GM19240 (cell line): ENCODE results near the gene FBN1.

Source experiments
- DNase-seq: peaks from one replicate; pipeline ENCODE4 v3.0.0; 2011; ENCODE audit warnings: low spot score; ENCODE audit not compliant: insufficient read length

FBN1 gene

DNA sequence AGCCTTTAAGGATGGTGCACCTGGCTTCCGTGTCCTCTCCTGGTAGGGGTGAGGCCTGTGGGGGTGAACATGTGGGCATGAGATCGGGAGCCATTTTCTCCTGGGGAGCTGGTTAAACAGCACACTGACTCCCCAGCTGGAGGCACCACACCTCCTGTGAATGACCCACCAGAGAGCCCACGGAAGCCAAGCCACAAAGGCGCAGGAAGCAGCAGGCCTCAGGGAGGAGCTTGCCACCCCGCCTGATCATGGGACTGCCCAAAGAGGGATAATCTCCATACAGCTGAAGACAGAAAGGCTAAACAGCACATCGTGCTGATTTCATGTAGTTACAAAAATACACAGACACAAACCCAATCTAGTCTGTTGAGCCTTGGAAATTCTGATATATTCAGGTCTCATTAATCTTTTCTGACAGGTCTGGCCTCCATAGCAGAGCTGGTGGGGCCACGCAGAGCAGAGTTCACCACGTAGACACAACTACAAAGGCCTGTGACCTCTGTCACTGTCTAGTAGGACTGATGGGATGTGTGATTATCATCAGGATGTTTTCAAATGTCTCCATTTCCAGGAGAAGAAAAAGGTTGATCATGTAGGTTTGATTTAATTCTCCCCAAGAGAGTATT lies 239.1 kb downstream of the FBN1 start:
- no peak for DNase-seq

DNA sequence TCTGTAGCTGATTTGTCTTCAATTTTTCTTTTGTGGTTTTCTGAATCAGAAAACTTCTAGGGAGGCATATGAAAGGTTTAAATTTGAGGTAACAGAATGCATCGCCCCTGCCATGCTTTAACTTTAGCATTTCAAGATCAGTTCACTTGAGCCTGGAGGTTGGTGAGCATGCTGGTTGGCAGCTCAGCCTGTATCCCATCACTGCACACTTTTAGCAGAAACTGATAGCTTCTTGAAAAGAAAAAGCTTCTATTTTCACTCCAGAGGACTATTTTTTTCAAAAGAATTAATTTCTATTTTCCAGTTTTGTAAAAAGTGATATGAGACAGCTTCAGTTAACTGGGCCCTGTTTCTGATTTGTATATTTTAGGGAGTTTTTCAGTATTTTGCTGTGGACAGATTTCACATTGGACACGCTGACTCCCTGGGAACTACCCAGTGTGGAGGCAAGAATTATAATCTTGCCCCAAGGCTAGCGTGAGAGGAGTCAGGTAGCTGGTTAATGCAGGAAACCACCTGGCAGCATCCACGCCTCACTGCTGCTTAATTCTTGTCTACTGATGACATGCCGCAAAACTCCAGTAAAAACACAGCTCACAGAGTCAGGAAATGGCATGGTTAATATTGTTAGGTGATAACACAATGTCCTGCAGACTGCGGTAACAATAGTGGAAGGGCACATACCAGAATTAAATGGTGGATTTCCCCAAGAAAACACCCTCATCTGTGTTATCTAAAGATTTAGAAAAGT lies 242.9 kb downstream of the FBN1 start:
- no peak for DNase-seq

DNA sequence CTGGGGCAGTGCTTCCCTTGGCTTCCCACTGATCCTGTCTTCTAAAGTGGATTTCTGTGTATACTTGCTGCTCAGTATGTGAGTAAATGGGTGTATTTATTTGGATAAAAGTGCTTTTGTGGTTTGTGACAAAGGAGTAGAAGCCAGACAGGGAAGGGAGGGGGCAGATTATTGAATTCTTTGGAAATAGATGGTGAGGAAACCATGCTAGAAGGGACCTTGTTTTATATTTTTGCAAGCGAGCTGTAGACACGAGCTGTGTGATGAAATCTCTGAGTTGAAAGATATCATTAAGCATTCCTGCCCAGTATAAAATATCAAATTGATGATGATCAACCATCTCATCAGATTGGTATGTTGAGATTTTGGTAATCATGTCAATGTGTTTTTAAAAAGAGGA lies 245.4 kb downstream of the FBN1 start:
- DNase-seq, result no peak

DNA sequence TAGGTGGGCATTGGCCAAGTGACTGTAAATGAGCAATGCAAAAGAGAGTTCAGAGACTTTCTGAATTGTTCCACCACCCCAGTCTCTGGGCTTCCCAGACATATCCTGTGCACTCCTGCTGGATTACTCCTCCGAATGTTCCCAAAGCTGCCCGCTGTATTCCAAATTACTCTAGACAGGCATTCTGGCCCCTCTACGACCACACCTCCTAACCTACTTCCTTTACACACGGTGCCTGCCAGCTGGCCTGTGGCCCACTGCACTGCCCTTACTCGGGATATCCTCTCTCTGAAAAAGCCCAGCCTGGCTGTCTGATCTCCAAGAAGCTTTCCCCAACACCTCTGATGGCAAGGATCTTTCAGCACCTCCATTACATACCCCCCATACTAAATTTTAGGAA lies 247.7 kb downstream of the FBN1 start:
- no peak for DNase-seq

DNA sequence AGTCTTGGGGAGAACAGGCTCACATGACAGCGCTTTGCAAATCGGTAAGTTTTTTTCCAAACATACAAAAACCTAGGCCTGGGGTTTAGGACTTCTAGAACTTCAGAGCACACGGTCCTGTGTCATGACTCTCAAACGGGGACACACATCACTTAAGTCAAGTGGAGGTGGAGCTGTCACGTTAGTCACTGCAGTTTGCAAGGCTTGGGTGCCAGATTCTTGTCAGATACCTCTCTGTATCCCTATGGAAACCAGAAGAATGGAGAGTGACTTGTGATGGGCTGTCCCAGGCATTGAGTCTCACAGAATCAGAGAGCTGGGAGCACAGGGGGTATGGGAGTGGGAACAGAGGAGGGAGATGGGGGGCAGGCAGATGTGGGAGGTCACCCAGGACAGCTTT lies 249.5 kb downstream of the FBN1 start:
- DNase-seq, result no peak

DNA sequence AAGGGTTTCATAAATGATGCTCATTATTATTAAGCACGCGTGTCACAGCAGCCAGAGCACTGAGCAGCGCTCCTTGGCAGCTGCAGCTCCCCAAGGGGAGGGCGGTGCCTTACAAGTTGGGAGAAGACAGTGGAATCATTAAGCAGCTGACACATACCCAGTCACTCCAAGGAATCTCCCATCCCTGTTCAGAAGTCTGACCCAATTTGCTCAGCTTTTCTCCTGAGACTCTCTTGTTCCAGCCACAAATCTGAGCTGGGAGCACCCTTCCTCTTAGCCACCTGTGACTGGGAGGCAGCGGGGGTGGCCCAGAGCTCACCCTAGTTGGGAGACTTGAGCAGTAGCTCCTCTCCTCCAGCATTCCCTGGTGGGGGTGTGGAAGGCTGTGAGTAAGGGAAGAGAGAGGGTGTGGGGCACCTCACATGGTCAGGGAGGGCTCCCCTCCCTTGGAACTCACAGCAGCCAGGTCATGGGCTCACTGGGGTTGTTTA lies 249.9 kb downstream of the FBN1 start:
- DNase-seq, result no peak

DNA sequence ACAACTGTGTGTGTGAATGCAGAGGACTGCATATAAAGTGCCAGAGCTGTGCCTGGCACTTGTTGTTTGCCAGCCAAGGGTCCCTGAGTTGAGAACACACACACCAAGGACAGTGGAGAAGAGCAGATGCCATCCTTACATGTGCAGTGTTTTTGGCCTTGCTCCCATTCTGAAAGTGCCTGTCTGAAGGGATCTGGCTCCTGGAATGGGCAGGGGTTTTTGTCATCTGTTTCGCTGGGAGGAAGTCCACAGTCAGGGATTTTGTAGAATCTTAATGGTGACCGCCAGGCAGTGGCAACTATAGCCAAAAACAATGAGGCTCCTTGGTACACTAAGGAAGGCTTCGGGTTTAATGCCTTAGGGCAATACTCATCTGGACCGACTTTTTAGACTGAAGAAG lies 250.5 kb downstream of the FBN1 start:
- DNase-seq, result no peak

DNA sequence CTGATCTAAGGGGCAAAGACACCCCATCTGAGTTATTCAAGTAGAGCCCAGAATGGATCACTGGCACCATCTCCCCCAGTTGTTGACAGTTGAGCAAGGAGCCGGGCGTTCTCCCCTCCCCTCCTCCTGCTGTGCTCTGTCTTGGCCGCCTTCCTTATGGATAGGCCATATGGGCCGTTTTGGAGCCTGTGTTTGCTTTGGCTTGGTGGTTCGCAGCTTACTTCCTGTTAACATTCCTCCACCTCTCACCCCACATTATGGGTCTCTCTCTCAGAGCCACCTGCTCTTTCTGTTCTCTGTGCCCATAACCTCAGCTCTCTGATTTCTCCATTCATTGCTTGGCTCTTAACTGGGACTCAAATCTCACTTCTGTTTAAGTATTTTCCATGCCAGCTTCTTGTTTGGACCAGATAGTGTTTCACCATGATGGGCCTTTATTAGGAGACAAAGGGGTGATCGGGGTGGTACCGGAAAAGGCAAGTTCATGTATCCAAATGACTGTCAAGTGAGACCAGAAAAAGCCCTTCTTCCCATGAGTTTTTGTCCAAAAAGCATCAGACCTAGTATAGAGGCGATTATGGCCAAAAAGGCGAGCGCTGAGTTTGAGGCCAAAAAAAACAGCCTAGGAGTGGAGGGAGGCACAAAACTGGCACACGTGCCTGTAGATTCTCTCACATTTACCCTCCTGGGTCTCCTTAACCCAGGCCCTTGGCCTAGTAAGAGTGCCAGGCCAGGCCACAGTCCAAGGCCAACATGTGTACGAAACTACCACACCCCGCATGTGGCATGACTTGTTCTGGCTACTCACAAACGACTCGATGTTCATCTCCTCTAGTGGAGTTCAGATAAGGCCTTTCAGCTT lies 251.6 kb downstream of the FBN1 start:
- no peak for DNase-seq

DNA sequence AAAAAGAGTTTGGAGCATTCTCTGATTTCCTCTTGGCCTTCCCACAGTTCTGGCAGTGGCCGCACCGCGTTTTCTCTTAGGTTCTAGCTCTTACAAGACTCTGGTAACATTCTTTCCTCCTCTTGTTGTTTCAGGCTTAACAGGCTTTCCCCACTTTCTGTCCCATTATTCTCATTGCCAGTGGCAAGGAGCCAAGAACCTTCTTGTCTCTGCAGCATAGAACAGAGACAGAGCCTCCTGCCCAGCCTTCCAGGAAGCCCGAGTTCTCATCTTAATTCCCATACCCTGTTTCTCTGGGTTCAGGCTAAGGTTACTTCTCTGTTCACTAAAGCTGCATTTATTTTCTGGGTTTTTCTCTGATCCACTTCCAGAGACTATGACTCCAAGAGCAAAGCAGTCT lies 253.2 kb downstream of the FBN1 start:
- no peak for DNase-seq

DNA sequence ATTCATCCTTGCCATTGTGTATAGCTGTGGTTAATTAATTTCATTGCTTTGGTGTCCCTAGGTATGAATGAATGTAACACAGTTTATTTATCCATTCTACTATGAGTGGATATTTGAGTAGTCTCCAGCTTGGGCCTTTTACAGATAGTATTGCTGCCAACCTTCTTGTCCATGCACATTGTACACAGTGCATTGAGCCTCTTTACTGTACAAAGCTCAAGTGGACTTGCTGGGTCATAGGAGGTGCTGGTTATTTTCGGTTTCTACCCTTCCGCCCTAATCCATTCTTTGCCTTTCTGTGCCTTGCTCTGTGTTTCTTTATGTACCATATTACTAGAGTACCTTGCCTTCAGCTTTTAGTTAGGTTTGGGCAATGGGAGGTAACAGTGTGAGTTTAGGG lies 253.6 kb downstream of the FBN1 start:
- no peak for DNase-seq

DNA sequence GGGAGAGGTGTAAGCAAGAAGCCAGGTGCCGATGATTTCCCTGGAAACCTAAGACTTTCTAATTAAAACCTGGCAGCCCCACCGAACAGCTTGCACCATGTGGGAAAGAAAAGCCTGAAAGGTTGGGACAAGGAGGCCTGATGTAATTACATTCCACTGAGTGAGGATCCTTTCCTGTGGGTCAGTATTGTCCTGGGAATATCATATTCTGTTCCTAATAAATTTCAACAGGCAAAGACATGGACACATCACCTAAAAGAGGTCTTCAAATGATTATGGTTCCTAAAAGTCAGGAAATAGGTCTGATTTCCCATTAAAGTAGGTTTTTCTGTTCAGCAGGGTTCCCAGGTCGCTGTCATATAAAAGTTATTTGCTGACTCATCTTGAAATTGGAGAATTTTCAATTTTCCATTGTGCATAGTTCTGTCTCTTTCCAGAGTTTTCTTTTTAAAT lies 255.8 kb downstream of the FBN1 start:
- DNase-seq, result no peak

DNA sequence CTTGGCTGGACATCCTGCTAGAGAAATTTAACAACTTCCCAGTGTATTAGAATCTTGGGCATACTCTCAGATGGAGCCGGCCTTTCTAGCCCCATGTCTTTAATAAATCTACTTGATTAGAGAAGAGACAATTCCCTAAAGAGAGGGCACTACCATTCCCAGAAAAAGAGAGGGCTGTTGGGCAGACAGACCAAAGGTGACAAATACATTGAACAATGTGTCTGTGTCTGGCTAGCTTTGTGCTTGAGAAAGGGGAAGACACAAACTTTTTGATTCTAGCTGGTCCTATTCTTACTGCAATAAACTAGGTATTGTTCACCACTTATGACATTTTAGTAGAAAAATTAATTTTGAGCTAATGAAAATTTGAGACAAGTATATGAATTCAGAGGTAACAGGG lies 256.6 kb downstream of the FBN1 start:
- DNase-seq, result no peak

DNA sequence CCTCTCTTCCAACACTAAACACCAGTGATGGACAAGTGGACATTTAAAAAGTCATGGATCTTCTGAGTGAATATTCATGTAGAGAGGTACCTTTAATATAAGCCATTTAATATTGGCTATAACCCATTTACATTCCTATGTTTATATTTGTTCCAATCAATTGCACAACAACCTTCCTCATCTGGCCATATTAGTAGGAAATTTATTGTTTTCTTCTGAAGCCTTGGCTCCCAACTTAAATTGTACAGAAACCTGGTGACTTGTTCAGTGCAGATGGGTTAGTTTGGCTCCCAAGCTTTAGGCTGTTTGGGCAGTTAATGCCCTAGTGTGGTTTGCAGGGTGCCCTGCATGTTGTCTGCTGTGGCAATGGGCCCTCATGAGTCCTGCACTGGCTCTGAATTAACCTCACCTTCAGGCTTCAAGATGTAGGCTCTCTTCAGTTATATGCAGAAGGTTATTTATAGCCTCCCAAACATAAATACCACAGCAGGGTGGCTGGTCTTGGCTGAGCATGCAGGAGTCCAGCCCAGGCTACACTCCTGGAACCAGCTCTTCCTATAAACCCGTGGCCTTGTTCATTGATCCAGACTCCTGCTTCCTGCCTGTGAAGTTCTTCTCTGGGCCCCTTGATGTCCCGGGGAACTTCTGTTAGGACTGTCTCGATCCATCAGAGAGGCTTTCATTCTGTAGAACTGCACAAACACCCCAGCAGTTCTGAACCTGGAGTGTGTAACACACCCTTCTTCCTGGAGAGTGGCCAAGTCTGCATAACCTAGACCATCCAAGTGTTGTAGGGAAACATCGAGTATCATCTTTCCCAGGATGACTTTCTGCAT lies 257.3 kb downstream of the FBN1 start:
- DNase-seq, result no peak

DNA sequence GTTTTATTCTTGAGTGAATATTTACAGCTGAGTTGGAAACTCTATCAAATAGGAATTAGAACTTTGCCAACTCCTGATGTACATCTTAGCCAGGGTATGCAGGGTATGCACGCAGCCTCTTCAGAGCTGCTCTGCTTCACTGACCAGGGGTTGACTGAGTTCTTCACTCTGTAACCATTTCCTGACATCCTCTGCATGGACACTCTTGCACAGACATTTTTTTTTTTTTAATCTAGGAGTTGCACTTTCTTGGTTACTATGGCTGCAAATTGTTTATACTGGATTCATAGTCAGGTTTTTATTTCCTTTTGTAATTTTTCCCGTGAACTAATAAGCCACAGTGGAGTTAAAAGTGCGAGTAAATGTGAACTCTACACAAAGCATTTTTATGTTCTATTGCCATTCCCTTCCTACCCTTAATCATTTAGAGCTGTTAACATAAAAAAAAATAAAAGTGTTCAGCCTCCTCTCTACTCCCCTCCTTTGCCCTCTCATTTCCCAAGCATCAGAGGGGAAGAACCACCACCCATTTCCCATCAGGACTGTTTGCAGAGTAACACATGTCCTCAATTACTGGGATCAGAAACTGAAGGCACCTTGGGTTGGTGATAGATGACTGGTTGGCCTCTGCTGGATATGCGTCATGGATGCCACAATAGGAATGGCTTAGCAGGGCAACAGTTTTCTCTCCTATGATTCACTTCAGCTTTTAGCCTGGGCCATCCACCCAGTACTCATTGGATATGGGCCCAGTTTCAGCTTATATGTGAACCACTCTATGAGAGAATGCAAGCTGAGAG lies 260.3 kb downstream of the FBN1 start:
- DNase-seq, result no peak

DNA sequence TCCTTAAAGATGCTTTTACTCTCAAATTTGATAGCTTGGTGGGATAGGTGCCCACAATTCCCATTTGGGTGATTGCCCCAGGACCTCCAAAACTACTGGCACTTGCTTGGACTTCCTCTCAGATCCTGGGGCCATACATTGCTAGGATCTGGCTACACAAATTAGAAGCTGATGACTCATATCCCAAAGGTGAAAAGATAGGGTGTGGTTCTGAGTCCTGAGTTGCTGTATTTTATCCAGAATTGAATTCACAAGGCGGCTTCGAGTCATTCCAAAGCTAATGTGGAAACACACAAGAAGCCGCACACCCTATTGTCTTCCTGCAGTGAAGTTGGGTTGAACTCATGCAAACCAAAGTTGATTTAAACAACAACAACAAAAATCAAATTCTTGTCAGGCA lies 260.9 kb downstream of the FBN1 start:
- no peak for DNase-seq

DNA sequence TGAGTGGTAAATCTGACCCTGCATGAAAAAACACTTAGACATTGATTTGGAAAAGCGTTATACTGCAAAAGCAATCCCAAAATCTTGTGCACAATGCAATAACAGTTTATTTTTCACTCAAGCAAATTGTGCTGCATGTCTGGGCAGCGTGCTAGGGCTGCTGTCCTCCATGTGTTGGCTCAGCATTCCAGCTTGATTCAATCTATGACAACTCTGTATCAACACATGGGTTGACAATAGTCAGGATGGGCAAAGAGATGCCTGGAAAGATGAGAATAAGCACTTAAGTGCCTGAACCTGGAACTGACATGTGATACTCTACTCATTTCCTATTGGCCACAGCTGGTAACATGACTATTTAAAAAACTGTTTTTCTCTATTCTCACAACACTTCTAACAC lies 262.5 kb downstream of the FBN1 start:
- DNase-seq, result no peak

DNA sequence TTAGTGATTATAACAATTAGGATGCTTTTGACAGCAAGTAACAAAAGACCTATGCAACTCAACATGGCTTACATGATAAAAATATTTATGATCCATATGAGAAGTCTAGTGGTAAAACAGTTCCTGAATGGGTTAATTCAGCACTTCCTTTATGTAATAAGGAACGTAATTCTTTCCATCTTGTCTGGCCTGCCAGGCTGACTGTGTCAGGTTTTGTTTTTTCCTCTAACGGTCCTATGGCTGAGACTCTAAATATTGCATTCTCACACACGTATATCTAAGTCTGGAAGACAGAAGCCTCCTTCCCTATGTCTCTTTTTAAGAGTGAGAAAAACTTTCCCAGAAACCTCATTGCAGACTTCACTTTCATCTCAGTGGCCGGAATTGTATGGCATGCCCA lies 263.6 kb downstream of the FBN1 start:
- DNase-seq, result no peak

DNA sequence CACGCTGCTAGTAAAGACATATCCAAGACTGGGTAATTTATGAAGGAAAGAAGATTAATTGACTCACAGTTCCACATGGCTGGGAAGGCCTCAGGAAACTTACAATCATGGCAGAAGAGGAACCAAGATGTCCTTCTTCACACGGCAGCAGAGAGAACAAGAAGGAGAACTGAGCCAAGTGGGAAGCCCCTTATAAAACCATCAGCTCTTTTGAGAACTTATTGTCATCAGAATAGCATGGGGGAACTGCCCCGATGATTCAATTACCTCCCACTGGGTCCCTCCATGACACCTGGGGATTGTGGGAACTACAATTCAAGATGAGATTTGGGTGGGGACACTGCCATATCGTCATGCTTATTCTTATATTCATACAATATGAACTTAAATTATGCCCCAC lies 265.3 kb downstream of the FBN1 start:
- DNase-seq, result no peak

DNA sequence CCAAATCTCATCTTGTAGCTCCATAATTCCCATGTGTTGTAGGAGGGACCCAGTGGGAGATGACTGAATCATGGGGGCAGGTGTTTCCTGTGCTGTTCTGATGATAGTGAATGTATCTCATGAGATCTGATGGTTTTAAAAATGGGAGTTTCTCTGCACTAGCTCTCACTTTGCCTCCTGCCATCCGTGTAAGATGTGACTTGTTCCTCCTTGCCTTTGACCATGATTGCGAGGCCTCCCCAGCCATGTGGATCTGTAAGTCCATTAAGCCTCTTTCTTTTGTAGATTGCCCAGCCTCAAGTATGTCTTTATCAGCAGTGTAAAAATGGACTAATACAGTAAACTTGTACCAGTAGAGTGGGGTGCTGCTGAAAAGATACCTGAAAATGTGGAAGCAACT lies 269.7 kb downstream of the FBN1 start:
- no peak for DNase-seq

DNA sequence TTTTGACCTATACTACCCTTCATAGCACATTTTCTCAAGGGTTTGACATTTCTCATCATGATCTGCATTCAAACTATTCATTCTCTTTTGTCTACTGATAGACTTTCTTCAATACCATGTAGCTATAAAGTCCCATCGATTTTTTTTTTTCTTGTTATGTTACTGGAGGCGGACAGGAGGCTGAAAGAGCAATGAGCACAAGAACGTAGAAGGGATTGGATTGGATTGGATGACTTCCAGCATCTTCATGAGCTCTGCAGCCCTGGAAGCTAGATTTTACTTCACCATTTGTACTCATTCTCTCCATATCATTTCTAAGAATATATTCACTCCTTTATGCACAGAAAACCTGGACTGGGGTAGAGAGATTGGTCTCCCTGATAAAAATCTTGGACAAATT lies 271.0 kb downstream of the FBN1 start:
- no peak for DNase-seq
